Stimulated activated CD8-positive, alpha-beta memory T cell treated with anti-CD3 and anti-CD28 coated beads, Interleukin-7, amount 100 ng/mL, for 48 hours (primary cell): ENCODE measurements around the gene MXD4.
"Not testable (repeated sequence)": the region's sequence is repeated elsewhere in the genome, so short reads cannot be mapped to it uniquely, and the experiment has no call there.

Source experiments
- DNase-seq, 2 donors: peaks; one replicate each; pipeline ENCODE4 v3.0.0-alpha.2; 2020; ENCODE audit warnings: low read depth in 1 of 2; ENCODE audit errors: extremely low read depth in 1 of 2

MXD4 gene

GRCh38 chr4:2241003-2241402, 20.9 kb downstream of the MXD4 start:
- DNase-seq: no peak

DNA sequence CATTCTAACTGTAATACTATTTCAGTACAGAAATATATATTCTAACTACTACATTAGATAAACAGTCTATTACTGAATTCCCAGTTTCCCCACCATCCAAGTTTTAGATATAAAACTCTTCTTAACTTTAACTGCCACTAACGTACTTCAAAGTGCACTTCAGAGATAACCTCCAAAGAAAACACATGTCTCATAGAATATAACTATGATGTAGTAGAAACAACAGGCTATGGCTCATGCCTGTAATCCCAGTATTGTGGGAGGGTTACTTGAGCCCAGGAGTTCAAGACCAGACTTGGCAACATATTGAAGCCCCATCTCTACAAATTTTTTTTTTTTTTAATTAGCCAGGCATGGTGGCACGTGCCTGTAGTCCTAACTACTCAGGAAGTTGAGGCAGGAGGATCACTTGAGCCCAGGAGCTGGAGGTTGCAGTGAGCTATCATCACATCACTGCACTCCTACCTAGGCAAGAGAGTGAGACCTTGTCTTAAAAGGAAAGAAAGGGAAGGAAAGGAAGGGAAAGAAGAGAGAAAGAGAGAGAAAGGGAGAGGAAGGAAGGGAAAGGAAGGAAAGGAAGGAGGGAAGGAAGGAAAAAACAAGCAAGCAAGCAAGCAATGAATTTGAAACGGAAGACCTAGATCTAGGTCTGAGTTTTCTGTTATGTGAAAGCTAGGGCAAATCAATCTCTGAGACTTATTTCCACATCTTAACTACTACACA, 24.8 kb downstream of the MXD4 start:
- DNase-seq: no peak

GRCh38 chr4:2231082-2231481, 30.8 kb downstream of the MXD4 start:
- DNase-seq: no peak

GRCh38 chr4:2226261-2226660, 35.6 kb downstream of the MXD4 start:
- DNase-seq: no peak

GRCh38 chr4:2222838-2223237, 39.1 kb downstream of the MXD4 start:
- no peak for DNase-seq

DNA sequence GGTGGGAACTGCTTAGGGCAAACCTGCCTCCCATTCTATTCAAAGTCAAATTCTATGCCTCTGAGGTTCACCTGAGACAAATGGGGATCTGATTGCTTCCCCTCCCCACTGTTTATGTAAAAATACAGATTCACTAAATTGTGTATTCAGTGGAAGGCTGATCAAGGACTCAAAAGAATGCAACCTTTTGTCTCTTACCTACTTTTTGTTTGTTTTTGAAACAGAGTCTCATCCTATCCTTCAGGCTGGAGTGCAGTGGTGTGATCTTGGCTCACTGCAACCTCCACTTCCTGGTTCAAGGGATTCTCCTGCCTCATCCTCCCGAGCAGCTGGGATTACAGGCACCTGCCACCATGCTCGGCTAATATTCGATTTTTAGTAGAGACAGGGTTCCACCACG, 40.5 kb downstream of the MXD4 start:
- DNase-seq: not testable (repeated sequence)

GRCh38 chr4:2220016-2220630, 41.8 kb downstream of the MXD4 start:
- peak; percentile 28 to 57 for DNase-seq

GRCh38 chr4:2219233-2219760, 42.6 kb downstream of the MXD4 start:
- no peak for DNase-seq

DNA sequence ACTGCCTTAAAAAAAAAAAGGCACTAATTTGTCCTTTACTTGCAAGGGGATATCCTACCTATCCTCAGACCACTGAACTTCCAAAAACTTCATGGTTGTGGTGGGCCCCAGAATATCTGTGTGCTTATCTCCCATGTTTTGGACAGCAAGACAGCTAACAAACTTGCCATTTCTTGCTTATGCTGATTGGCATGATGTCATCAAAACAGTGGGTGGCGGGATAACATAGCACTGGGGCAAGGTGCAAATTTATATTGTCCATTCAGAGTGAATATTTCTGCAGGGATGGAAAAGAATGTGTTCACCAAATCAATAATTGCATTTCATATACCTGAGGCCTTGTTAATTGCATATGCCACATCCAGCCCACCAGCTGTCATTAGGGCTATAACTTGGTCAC, 43.5 kb downstream of the MXD4 start:
- no peak for DNase-seq

- no peak for DNase-seq
Observed at GRCh38 chr4:2217726-2218125, 44.2 kb downstream of the MXD4 start.

DNA sequence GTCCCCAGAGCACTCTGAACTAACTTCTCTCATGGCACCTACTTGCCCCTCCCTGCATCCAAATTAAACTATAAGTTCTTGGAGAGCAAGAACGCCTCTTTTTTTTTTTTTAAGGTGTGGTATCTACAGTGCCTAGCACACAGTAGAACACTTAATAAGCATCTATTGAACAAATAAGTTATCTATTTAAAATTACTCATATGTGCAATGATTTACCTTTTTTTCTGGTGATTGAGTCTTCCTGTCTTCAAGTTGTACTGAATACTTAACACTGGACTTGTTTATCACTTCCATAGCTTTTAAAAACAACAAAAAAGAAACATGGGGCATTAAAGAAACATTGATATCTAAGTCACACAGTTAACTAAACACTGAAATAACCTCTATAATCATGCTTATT, 49.1 kb downstream of the MXD4 start:
- DNase-seq: no peak

- not testable (repeated sequence) for DNase-seq
Observed at GRCh38 chr4:2202789-2203188, 59.1 kb downstream of the MXD4 start.
